Cardiac fibroblast (primary cell): ENCODE measurements around the gene CPVL.

ENCODE experiments used
- DNase-seq, 2 donors: peaks; one replicate each; pipeline versions ENCODE4 v3.0.0 to v3.0.0-alpha.2; 2010; ENCODE audit warnings: low read depth in 2 of 2
- H3K4me3 ChIP-seq, 2 donors: replicated peaks in 1 of 2; 1 replicate in 1 of 2; 2 replicates in 1 of 2; pipeline ENCODE4 v1.5.1; 2011; ENCODE audit warnings: low read depth in 2 of 2, low read length in 2 of 2, mild to moderate bottlenecking in 2 of 2, moderate library complexity in 1 of 2
- TF ChIP-seq, protein P1 (sequence below): IDR thresholded peaks from one replicate; pipeline ENCODE4 v1.5.1; 2011; ENCODE audit warnings: low read depth, mild to moderate bottlenecking, low read length, inconsistent platforms

Gene CPVL

DNA sequence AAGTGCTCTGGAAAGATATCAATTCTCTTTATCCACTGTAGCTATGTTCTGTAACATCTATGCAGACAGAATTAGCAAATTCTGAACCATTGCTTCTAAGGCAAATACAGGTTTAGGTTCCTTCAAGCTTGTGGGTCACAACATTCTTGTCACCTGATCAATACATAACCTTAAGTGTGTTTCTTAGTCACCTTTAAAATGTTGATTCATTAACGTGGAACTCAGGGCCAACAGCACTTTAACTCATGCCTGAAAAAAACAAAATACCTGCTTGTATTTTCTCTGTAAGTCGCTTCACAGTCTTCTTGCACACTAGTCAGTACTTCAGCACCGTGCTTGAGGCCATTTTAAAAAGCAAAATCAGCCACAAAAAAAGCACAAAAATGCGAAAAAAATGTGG, 153.0 kb downstream of the CPVL start:
- DNase-seq: no peak
- no peak overlapping the region for H3K4me3 ChIP-seq
- TF ChIP-seq, protein P1, sequence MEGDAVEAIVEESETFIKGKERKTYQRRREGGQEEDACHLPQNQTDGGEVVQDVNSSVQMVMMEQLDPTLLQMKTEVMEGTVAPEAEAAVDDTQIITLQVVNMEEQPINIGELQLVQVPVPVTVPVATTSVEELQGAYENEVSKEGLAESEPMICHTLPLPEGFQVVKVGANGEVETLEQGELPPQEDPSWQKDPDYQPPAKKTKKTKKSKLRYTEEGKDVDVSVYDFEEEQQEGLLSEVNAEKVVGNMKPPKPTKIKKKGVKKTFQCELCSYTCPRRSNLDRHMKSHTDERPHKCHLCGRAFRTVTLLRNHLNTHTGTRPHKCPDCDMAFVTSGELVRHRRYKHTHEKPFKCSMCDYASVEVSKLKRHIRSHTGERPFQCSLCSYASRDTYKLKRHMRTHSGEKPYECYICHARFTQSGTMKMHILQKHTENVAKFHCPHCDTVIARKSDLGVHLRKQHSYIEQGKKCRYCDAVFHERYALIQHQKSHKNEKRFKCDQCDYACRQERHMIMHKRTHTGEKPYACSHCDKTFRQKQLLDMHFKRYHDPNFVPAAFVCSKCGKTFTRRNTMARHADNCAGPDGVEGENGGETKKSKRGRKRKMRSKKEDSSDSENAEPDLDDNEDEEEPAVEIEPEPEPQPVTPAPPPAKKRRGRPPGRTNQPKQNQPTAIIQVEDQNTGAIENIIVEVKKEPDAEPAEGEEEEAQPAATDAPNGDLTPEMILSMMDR: no peak

DNA sequence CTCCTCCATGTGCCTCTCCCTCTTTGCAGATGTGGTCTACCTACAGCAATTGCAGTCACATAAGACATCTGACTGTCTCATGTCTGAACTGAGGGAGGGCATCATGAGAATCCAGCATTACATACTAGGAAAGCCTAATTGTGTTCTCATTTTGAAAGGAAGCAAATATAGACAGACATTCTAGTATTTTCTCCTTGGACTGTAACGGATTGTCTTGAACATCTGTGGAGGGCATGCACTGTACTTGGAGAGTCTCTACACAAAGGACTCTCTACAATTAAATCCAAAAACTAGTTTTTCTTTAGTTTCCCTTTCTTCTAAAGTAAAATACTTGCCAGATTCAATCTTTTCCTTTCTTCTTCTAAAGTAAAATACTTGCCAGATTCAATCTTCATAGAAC, 153.5 kb downstream of the CPVL start:
- TF ChIP-seq, protein P1: no peak
- H3K4me3 ChIP-seq: no peak overlapping the region
- no peak for DNase-seq

DNA sequence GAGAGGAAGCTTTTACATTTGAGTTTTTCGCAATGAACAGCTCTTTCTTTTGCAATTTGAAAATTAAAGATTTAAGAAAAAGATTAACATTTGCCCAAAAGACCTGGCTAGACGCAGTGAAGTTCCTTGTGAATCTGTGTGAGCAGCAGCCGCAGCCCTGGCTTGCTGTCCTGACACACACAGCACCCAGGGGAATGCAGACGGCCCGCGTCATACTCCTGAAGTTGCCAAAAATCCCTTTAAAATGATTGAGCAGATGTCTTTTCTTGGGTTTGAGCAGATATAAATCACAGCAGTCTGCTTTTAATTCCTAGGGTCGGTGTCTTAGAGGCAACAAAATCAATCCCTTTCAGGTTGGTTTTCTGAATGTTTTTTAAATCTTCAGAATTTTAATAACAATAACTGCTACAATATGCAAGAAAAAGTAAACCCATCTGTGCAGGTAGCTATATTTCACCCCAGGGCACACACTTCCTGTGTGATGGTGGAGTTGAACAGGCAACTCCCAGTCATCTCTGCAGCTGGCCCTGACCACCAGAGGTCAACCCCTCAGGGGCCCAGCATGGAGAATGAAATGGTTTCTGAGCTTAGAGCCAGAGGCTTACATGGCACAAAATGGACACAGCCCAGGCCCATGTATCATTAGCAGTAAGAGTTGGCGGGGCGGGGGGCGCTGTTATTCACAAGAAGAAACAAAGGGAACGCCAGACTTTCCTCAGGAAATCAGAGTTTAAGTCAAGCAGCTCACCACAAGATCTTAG, 156.0 kb downstream of the CPVL start:
- H3K4me3 ChIP-seq: no peak overlapping the region
- TF ChIP-seq, protein P1: no peak
- peak; percentile 42 to 78 for DNase-seq

DNA sequence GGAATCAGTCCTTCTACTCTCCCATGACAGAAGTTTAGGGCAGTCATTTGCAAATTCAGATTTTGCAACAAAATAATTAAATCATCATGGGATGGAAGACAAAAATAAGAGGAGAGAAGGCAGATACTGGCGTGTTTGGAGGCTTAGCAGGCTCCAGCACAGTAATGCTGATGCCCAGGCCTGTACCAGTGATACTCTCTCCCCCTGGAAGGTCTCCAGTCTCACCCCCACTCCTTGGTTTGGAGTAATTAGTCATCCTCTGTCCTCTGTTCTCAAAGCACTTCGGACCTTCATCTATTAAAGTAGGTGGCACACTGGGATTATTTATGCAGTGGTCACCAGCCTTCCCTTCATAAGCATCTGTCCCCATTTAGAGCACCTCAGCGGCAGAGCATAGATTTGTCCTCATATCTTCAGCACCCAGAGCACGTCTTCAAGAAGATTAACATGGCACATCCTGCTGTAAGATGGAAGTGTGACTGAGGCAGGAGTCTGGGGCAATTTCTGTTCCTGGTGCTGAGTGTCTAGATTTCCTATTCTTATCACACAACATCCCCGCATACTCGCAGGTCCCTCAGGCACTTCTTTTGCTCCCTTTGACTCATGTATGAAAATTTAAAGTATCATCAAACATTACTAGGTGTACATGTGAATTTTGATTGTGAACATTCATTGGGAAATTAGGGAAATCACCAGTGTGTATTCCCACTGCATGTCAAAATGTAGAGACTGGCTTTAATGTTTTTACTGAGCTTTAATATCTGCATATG, 156.9 kb downstream of the CPVL start:
- TF ChIP-seq, protein P1: no peak
- H3K4me3 ChIP-seq: no peak overlapping the region
- DNase-seq: peak in 1 of 2 donors; percentile 6

DNA sequence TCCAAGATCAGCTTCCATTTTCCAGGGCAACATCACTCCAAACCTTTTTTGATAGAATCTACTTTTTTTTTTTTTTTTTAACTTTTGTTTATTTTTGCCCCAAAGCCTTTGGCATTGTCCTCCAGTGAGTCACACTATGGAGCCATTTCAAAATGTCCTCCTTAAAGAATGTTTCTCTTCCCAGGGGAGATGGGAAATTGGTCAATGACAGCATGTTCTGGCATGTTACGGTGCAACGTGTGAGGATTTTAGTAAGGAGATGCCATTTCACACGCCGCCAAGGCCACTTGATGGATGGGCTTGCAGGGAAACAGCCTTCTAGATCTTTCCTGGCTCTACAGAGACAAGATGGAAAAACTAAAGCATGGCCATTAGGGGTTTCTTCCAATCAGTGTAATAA, 157.5 kb downstream of the CPVL start:
- DNase-seq: peak; percentile 86 to 98
- TF ChIP-seq, protein P1: no peak
- no peak overlapping the region for H3K4me3 ChIP-seq

DNA sequence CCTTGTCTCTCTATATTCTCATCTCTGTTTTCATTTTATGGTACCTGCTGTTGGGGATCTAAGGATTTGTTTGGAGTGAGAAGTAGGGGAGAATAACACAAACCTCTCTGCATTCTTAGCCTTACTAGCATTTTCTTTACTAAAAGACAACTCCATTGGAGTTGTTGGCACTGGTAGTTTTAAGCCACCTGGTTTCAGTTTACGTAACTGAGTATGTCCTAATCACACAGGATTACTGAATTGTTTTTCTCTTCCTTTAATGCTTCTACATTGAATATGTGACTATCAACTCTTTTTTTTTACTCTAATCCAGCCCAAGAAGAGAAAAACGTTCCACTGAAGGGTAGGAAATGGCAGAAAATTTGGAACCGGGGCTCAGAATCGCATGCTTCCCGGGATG, 158.2 kb downstream of the CPVL start:
- no peak overlapping the region for H3K4me3 ChIP-seq
- peak in 1 of 2 donors; percentile 45 for DNase-seq
- TF ChIP-seq, protein P1: no peak
